ENCODE measurements around the gene KPNA4.

KPNA4 gene

DNA sequence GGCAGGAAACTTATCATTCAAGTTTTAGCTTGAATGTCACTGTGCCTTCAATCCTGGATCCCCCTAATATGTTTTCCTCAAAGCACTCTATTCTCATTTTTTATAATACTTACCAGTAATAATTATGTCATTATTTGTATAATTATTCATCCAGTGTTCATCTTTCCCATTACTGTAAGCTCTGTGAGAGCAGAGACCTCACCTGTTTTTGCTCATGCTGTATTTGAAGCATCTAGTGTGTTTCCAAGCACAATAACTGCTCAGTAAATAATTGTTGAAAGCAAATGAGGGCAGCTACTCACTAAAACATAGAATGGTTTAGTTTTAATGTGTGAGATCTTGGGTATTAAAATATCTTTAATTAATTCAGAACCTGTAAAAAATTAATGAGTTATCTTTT, 36.9 kb upstream of the KPNA4 start:
- H3K4me3 ChIP-seq (ENCODE audit: low read depth in 1 of 2, low read length in 2 of 2): no peak overlapping the region
- H4K20me1 ChIP-seq (ENCODE audit: insufficient read depth, low read length): no peaks in the 10 kb centered on the region
- no peak for ATAC-seq (ENCODE audit: insufficient read depth, low read depth)

DNA sequence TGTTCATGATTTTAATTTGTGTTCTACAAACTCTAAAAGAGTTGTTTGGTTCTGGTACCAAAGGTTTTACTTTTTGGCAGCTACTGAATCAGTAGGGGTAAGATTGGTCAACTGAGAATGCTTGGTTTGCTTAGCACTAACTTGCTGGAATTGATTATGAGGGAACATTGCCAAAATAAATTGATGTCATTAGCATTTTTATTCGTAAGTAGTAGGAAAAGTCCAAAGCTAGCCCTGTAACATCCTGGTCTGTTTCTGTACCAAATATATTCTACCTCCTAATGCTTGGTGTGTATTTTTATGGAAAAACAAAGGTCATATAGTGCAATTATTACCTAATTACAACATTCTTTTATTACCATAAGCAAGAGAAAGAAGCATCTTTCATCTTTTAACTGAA, 35.9 kb upstream of the KPNA4 start:
- TF ChIP-seq EZH2 (IDR thresholded peaks at IDR 0.05; ENCODE audit: borderline replicate concordance, low read depth, low read length, severe bottlenecking): no peak
- TF ChIP-seq, protein P1, sequence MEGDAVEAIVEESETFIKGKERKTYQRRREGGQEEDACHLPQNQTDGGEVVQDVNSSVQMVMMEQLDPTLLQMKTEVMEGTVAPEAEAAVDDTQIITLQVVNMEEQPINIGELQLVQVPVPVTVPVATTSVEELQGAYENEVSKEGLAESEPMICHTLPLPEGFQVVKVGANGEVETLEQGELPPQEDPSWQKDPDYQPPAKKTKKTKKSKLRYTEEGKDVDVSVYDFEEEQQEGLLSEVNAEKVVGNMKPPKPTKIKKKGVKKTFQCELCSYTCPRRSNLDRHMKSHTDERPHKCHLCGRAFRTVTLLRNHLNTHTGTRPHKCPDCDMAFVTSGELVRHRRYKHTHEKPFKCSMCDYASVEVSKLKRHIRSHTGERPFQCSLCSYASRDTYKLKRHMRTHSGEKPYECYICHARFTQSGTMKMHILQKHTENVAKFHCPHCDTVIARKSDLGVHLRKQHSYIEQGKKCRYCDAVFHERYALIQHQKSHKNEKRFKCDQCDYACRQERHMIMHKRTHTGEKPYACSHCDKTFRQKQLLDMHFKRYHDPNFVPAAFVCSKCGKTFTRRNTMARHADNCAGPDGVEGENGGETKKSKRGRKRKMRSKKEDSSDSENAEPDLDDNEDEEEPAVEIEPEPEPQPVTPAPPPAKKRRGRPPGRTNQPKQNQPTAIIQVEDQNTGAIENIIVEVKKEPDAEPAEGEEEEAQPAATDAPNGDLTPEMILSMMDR (IDR thresholded peaks at IDR 0.05; ENCODE audit: borderline replicate concordance, extremely low read depth, low read length, poor library complexity, severe bottlenecking): no peak
- Histone ChIP-seq H3K9ac (ENCODE audit: low read depth, low read length) (no peak overlapping the region), H3K27ac (ENCODE audit: low read length) (no peak overlapping the region), H3K36me3 (ENCODE audit: insufficient read depth, low read length) (no peaks in the 10 kb centered on the region), H3K9me3 (ENCODE audit: insufficient read depth, low read length, severe bottlenecking) (no peaks in the 10 kb centered on the region), H3K4me3 (ENCODE audit: low read depth in 1 of 2, low read length in 2 of 2) (no peak overlapping the region), H3K27me3 (ENCODE audit: insufficient read depth, low read length, poor library complexity) (no peaks in the 10 kb centered on the region), H3K4me1 (ENCODE audit: insufficient read depth, low read length) (no peaks in the 10 kb centered on the region), H3K4me2 (ENCODE audit: insufficient read depth, low read length) (no peak overlapping the region), H3K79me2 (ENCODE audit: insufficient read depth, low read length) (no peaks in the 10 kb centered on the region), H2AFZ (ENCODE audit: low read depth, low read length) (no peak overlapping the region), H4K20me1 (ENCODE audit: insufficient read depth, low read length) (no peaks in the 10 kb centered on the region)
- DNase-seq (no peak), ATAC-seq (ENCODE audit: insufficient read depth, low read depth) (no peak)

More for the DNA sequence above, 36.9 kb upstream of the KPNA4 start:
- Histone ChIP-seq H3K9me3 (ENCODE audit: insufficient read depth, low read length, severe bottlenecking) (no peaks in the 10 kb centered on the region), H3K4me2 (ENCODE audit: insufficient read depth, low read length) (no peak overlapping the region), H3K9ac (ENCODE audit: low read depth, low read length) (no peak overlapping the region), H3K27ac (ENCODE audit: low read length) (no peak overlapping the region), H3K36me3 (ENCODE audit: insufficient read depth, low read length) (no peaks in the 10 kb centered on the region), H2AFZ (ENCODE audit: low read depth, low read length) (no peak overlapping the region), H3K79me2 (ENCODE audit: insufficient read depth, low read length) (no peaks in the 10 kb centered on the region), H3K4me1 (ENCODE audit: insufficient read depth, low read length) (no peaks in the 10 kb centered on the region), H3K27me3 (ENCODE audit: insufficient read depth, low read length, poor library complexity) (no peaks in the 10 kb centered on the region)
- no peak for DNase-seq
- TF ChIP-seq EZH2 (IDR thresholded peaks at IDR 0.05; ENCODE audit: borderline replicate concordance, low read depth, low read length, severe bottlenecking): no peak
- TF ChIP-seq, protein P1 (IDR thresholded peaks at IDR 0.05; ENCODE audit: borderline replicate concordance, extremely low read depth, low read length, poor library complexity, severe bottlenecking): no peak

DNA sequence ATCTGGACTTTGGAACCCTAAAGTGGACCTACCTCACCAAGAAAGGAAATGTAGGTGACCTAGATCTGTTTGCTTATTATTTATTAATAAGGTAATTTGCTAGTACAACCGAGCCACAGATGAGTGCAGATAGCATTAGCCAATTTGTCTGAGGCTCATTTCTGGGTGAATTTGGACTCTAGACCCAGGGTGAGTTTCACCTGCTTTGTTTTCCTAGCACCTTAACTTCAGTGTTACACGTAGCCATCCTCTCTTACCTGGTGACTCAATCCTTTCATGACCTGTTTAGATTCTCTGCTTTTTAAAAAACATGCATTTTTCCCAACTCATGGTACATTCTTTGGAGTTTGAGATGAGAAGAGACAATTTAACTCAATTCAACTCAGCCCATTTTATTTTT, 33.5 kb upstream of the KPNA4 start:
- no peaks in the 10 kb centered on the region for H3K27me3 ChIP-seq (ENCODE audit: insufficient read depth, low read length, poor library complexity)
- no peaks in the 10 kb centered on the region for H3K9me3 ChIP-seq (ENCODE audit: insufficient read depth, low read length, severe bottlenecking)
- H3K4me3 ChIP-seq (ENCODE audit: low read depth in 1 of 2, low read length in 2 of 2): no peak overlapping the region
- H3K9ac ChIP-seq (ENCODE audit: low read depth, low read length): no peak overlapping the region
- no peak overlapping the region for H2AFZ ChIP-seq (ENCODE audit: low read depth, low read length)
- no peaks in the 10 kb centered on the region for H4K20me1 ChIP-seq (ENCODE audit: insufficient read depth, low read length)
- no peak overlapping the region for H3K4me2 ChIP-seq (ENCODE audit: insufficient read depth, low read length)
- ATAC-seq (ENCODE audit: insufficient read depth, low read depth) (no peak), DNase-seq (no peak)
- no peaks in the 10 kb centered on the region for H3K4me1 ChIP-seq (ENCODE audit: insufficient read depth, low read length)
- H3K79me2 ChIP-seq (ENCODE audit: insufficient read depth, low read length): no peaks in the 10 kb centered on the region
- no peaks in the 10 kb centered on the region for H3K36me3 ChIP-seq (ENCODE audit: insufficient read depth, low read length)
- H3K27ac ChIP-seq (ENCODE audit: low read length): no peak overlapping the region
- TF ChIP-seq, protein P1 (IDR thresholded peaks at IDR 0.05; ENCODE audit: borderline replicate concordance, extremely low read depth, low read length, poor library complexity, severe bottlenecking): no peak
- TF ChIP-seq EZH2 (IDR thresholded peaks at IDR 0.05; ENCODE audit: borderline replicate concordance, low read depth, low read length, severe bottlenecking): no peak

DNA sequence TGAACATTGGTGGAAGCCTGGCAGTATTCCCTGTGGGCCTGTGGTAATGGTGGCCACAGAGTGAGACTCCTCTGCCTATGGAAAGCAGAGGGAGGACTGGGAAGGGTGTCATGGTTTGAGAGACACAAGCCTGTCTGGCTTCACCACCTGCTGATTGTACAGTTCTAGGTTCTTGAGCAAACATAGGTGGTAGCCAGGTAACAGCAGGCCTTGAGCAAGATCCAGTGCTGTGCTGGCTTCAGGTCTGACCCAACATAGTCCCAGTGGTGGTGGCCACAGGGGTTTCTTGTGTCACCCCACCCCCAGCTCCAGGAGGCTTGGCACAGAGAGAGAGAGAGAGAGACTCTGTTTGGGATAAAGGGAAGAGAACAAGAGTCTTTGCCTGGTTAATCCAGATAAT, 22.7 kb upstream of the KPNA4 start:
- H3K27me3 ChIP-seq (ENCODE audit: insufficient read depth, low read length, poor library complexity): no peaks in the 10 kb centered on the region
- no peaks in the 10 kb centered on the region for H3K4me1 ChIP-seq (ENCODE audit: insufficient read depth, low read length)
- no peak overlapping the region for H3K4me3 ChIP-seq (ENCODE audit: low read depth in 1 of 2, low read length in 2 of 2)
- H4K20me1 ChIP-seq (ENCODE audit: insufficient read depth, low read length): no peaks in the 10 kb centered on the region
- H3K36me3 ChIP-seq (ENCODE audit: insufficient read depth, low read length): no peaks in the 10 kb centered on the region
- no peak for ATAC-seq (ENCODE audit: insufficient read depth, low read depth)
- H3K27ac ChIP-seq (ENCODE audit: low read length): no peak overlapping the region
- H3K79me2 ChIP-seq (ENCODE audit: insufficient read depth, low read length): no peaks in the 10 kb centered on the region
- TF ChIP-seq EZH2 (IDR thresholded peaks at IDR 0.05; ENCODE audit: borderline replicate concordance, low read depth, low read length, severe bottlenecking): no peak
- TF ChIP-seq, protein P1 (IDR thresholded peaks at IDR 0.05; ENCODE audit: borderline replicate concordance, extremely low read depth, low read length, poor library complexity, severe bottlenecking): no peak
- DNase-seq: no peak
- no peak overlapping the region for H2AFZ ChIP-seq (ENCODE audit: low read depth, low read length)
- H3K4me2 ChIP-seq (ENCODE audit: insufficient read depth, low read length): no peak overlapping the region
- no peak overlapping the region for H3K9ac ChIP-seq (ENCODE audit: low read depth, low read length)
- no peaks in the 10 kb centered on the region for H3K9me3 ChIP-seq (ENCODE audit: insufficient read depth, low read length, severe bottlenecking)
